ENCODE measurements around the gene SLC38A3.

DNA sequence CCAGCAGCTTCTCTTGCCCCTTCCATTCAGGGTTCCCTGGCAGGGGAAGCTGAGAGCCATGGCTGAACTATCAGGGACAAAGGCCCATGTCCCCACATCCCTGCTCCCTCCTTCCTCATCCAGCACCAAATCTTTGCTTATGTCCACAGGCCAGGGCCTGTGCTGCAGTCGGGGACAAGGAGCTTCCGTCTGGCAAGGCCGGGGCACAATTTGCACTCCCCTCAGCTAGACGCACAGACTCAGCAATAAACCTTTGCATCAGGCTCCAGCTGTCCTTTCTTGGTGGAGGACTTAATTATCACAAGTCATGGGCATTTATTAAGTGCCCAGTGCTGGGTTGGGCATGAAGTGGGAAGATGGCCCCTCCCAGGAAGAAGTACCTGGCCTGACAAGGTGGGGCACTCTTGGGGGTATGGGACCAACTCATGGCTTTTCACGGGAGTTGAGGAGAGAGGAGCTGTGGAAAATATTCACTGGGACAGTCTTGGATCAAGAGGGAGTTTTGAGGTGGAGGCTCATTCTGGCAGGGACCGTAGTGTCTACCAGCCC, 8.7 kb upstream of the SLC38A3 start:
- TF ChIP-seq, protein P1, sequence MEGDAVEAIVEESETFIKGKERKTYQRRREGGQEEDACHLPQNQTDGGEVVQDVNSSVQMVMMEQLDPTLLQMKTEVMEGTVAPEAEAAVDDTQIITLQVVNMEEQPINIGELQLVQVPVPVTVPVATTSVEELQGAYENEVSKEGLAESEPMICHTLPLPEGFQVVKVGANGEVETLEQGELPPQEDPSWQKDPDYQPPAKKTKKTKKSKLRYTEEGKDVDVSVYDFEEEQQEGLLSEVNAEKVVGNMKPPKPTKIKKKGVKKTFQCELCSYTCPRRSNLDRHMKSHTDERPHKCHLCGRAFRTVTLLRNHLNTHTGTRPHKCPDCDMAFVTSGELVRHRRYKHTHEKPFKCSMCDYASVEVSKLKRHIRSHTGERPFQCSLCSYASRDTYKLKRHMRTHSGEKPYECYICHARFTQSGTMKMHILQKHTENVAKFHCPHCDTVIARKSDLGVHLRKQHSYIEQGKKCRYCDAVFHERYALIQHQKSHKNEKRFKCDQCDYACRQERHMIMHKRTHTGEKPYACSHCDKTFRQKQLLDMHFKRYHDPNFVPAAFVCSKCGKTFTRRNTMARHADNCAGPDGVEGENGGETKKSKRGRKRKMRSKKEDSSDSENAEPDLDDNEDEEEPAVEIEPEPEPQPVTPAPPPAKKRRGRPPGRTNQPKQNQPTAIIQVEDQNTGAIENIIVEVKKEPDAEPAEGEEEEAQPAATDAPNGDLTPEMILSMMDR (IDR thresholded peaks at IDR 0.05) = no peak
- TF ChIP-seq SIN3A (IDR thresholded peaks at IDR 0.05; ENCODE audit: borderline replicate concordance, insufficient read depth, low read depth, low read length) = no peak
- TF ChIP-seq POLR2AphosphoS5 (IDR thresholded peaks at IDR 0.05; ENCODE audit: low read depth, low read length) = no peak
- no peak for TF ChIP-seq TCF7L2 (IDR thresholded peaks at IDR 0.05; ENCODE audit: low read depth, low read length)
- TF ChIP-seq, protein P2, sequence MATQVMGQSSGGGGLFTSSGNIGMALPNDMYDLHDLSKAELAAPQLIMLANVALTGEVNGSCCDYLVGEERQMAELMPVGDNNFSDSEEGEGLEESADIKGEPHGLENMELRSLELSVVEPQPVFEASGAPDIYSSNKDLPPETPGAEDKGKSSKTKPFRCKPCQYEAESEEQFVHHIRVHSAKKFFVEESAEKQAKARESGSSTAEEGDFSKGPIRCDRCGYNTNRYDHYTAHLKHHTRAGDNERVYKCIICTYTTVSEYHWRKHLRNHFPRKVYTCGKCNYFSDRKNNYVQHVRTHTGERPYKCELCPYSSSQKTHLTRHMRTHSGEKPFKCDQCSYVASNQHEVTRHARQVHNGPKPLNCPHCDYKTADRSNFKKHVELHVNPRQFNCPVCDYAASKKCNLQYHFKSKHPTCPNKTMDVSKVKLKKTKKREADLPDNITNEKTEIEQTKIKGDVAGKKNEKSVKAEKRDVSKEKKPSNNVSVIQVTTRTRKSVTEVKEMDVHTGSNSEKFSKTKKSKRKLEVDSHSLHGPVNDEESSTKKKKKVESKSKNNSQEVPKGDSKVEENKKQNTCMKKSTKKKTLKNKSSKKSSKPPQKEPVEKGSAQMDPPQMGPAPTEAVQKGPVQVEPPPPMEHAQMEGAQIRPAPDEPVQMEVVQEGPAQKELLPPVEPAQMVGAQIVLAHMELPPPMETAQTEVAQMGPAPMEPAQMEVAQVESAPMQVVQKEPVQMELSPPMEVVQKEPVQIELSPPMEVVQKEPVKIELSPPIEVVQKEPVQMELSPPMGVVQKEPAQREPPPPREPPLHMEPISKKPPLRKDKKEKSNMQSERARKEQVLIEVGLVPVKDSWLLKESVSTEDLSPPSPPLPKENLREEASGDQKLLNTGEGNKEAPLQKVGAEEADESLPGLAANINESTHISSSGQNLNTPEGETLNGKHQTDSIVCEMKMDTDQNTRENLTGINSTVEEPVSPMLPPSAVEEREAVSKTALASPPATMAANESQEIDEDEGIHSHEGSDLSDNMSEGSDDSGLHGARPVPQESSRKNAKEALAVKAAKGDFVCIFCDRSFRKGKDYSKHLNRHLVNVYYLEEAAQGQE (IDR thresholded peaks at IDR 0.05; ENCODE audit: insufficient read depth in 1 of 2, low read depth in 2 of 2, low read length in 1 of 2) = no peak

Data from Panc1 (cell line).